HG02884 (cell line): ENCODE measurements around the gene NR3C2.

Source experiments
- ATAC-seq: cut with Tn5 transposase; IDR thresholded peaks from one replicate; pipeline ENCODE4 v1.9.1; 2021; ENCODE audit warnings: mild to moderate bottlenecking, moderate library complexity; ENCODE audit not compliant: unreplicated experiment

Gene NR3C2

DNA sequence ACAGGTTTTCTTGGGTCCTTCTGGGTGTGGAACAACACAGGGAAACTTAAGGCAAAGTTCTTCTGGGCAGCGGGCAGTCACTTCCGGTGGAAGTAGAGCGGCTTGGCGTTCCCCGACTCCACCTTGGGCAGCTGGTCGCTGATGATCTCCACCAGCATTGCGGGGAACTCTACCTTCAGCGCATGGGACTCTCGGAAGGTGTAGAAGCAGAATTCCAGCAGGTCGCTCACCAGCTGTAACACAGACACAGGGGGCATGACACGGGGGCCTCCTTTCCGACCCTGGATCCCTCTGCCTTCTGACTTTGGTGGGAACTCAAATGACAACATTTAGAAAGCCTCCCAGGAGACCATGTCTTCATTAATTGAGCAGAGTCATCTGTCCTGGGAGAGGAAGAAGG is 360.9 kb downstream of the NR3C2 start:
- no peak for ATAC-seq

DNA sequence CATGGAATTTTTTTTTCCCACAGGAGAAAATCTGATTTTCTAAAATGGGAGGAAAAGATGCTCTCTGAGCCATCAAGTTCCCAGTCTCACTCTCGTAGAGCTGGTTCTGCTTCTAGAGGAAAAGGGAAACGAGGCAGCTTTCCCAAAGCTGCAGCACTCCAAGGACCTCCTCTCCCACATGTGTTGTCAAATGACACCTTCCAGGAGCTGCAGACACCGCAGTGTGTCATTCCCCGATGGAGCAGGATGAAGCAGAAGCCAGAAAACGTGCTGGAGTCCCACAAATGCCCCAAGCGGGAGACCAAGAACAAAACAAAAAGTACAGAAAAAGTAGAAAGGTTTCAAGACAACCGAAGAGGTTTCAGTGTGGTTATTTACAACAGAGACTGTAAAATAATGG is 362.3 kb downstream of the NR3C2 start:
- ATAC-seq: no peak

DNA sequence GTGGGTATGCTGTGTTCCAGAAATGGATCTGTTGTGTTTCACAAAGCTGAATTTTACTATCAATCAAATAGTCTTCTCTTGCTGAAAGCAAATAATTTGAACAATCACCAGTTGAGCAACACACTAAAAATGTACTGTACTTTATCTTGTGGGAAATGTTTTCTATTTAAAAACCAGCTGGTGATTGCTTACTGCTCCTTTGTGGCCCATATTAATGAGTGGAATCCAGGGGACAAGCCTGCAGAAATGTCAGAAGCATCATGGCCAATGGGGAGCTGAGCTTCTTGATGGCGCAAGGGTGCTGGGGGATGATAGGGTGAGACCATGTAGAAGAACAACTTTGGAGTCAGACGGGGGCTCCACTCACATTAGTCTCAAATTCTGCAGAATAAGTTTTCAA is 364.2 kb downstream of the NR3C2 start:
- ATAC-seq: no peak

DNA sequence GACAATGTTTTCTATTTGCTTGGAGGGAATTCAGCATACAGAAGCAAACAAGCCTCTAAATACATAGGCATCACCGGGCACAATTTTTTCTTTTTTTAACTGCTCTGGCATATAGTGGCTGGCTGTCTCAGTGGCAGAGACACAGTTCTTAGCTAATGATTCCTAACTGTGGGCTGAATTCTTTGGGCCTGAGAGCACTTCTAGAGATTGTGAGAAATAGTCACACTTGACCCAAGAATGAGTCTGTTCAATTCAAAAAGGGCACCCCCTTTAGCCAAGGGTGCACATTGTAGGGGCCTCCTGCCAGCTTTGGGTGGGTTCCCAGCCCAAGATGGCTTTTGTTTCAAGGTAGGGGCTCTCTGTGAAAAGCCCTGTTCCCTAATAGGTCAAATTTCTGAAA is 364.6 kb downstream of the NR3C2 start:
- ATAC-seq: no peak

DNA sequence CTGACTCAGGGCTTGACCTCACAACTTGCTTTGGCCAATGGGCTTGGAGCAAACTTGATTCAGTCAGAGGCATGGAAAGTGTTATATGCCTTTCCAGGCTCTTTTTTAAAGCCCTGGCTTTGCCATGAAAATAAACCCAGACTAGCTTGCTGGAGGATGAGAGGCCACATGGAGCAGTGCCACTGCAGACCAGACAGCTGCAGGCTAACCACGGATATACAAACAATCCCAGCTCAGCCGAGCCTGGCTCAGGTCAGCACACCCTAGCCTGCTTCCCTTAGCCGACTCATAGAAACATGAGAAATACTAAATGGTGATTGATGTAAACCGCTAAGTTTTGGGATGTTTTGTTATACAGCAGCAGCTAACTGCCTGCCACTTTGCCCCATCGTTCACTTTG is 365.2 kb downstream of the NR3C2 start:
- no peak for ATAC-seq

- ATAC-seq: no peak
These were observed 366.8 kb downstream of the NR3C2 start for GRCh38 chr4:148075438-148075837.

DNA sequence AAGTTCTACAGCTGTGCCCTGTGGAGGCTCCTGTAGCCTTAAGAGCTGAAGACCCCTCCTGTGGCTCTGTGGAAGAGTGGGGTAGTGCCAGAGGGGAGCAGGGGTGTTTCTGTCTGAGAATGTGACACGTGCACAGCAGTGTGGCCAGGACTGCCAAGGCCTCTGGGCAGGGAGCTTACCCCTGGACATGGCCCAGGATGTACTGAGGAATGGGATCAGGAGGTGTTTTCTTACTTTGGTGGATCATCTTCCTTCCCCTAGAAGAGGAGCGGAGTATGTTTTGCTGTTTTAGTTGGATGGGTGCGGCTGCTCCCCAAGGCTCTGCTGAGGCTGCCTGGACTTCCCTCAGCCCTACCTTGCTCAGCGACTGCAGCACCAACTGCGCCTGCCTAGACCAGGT is 367.8 kb downstream of the NR3C2 start:
- no peak for ATAC-seq

- no peak for ATAC-seq
These were observed 368.9 kb downstream of the NR3C2 start for GRCh38 chr4:148073349-148073748.

- ATAC-seq: no peak
These were observed 369.4 kb downstream of the NR3C2 start for GRCh38 chr4:148072789-148073188.

- ATAC-seq: no peak
These were observed 371.2 kb downstream of the NR3C2 start for GRCh38 chr4:148071009-148071408.

DNA sequence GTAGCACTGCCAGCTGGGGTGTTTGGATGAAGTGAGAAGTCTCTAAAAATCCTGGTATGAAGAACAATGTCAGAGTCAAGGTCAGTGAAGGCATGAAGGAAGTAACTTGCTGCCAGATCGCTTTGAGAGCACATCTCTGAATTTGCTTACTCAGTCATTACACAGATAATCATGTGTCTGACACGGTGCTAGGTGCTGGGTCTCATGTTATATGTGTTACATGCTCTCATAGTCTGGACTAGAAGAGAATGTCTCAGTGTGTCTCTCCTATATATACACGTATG is 372.4 kb downstream of the NR3C2 start:
- no peak for ATAC-seq

GRCh38 chr4:148069086-148069894 is 372.9 kb downstream of the NR3C2 start:
- no peak for ATAC-seq

DNA sequence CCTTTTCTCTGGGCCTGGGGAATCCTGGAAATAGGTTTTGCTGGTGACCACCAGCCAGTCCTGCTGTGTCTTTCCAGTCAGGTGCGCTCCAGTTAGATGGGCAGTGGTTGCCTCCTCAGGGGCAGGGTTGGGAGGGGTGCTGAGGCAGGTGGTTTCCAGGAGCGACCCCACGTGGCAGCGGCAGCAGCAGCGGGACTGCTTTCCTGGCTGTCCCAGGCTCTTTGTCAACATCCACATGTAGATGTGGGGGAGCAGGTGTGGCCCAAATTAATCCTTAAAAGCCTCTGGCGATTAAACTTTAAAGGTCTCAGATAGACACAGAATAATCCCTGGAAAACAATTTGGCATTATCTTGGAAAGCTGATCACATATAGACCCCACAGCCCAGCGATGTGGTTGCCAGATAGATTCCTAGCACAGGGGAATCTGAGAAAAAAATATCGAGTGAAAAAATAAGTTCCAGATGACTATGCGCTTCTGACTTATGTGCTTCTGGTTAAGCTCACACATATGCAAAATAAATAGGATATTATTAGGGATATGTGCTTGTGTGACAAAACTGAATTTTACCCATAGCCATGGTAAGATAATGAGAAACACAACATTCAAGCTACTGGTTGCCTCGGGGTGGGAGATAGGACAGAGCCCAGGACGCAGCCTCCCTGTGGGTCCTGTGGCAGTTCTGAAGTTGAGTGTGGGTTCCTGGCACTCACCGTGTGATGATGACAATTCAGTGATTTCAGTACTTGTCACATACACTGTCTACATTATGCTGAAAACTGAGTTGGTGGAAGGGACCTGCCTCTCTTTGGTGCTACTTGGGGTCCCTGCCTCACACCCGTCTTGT is 373.9 kb downstream of the NR3C2 start:
- ATAC-seq: no peak

DNA sequence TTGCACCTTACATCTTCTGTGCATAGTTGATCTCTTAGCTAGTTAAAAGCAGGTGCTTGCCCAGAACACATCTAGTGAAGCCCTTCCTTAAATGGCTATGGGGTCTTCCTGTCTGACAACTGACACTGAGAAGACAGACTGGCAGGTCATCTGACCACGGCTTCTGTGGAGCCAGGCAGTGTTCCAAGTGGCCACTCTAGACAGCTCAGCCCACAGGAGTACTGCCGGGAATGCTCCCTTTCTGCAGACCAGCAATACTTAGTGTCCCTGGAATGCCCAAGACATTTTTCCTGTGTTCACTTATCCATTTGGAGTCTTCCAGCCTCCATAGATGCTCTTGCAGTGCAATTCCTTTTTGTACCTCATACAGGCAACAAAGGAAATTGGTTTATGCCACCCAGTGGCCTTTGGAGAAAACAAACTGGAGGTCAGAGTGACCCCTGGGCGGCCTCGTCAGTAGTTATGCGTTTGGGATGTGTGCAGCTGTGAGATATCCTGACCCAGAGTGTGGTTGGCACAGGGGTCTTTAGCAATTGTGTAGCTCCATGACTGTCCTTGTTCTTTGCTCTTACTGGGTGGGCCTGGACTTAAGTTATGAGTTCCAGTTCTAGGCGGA is 374.8 kb downstream of the NR3C2 start:
- no peak for ATAC-seq

DNA sequence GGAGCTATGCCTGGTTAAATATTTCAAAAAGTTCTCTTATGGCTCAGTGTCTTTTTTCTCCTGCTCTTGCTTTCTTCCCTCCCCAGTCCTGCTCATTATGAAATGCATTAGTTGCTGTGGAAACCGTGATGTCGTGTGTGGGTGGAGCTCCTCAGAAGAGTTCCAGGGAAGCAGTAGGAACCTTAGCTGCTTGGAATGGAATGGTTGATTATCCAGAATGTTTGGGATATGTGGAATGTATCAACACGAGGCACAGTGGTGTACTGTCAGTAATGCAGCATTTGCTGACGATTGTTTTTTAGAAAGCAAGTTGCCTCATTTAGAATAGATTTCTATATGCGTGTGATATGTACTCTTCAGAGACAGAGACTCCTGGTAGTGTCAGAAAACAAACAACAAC is 377.1 kb downstream of the NR3C2 start:
- no peak for ATAC-seq

DNA sequence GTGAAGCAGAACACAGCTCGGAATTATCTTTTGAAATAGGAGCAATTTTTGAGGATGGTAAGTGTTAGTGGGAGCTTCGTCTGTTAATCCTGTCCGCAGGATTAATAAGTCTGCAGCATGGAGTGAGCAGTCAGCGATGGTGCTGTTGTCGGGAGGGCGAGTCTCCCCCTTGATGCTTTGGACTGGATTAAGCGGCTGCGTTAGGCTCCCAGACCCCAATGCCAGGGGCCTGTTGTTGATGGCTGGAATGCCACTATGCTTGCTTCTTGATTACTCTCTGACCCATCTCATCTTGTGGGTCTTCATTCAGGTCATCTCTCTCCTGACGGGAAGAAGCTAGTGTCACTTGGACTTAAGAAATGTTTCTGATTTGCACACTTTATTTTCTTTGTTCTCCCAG is 377.8 kb downstream of the NR3C2 start:
- ATAC-seq: no peak

- no peak for ATAC-seq
These were observed 379.8 kb downstream of the NR3C2 start for GRCh38 chr4:148062301-148062950.

GRCh38 chr4:148061795-148062194 is 380.4 kb downstream of the NR3C2 start:
- ATAC-seq: no peak

DNA sequence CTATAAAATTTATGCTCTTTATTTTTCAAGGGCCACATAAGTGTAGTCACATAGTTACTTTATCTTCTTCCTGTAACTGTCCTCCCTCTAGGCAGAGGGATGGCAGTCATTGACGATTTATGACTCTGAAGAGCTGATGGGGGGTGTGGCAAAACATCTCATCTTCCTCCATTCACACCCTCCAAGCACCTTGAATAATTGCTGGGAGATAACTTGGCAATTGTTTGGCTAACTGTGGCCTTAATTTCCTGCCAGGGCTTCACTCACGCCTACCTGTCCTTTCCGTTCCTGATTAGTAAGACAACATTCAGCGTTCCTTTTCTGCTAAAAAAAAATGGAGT is 381.1 kb downstream of the NR3C2 start:
- ATAC-seq: no peak

DNA sequence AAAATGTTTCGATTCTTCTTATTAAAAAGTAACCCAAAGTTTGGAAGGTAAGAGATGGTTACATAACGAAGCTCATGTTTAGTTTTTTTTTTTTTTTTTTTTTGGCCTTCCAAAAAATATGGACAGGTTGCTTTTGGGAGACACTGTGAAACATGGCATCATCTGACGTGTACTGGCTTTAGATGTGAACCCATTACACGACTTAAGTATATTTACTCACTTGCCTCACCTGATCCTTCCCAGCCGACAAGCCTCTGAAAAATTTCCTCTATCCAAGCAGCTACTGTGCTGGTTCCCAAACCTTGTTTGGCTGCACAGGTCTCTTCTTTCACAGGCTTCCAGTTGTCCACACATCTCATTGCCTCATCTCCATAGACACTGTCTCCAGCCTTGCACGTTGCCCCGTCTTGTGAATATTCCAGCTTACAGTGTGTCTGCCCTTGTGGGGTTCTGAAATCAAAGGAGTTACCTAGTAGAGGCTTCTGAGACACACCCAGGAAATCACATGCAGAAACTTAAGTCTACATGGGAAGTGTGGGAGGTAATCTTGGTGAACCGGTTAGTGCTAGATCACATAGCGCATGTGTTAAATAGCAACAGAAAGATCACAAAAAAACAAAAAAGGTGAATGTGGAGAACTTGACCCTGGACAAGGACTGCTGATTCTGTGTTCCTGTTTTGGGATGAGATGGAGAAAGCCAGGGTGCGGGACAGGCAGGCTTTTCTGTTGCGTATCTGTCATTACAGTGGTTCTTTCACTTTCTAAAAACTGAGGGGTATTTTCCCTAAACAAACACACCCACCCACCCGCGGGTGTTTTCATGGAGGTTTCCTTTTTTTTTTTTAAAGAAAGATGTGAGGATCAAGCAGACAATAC is 381.7 kb downstream of the NR3C2 start:
- ATAC-seq: no peak
